ENCODE data around the gene ACLY.

- no peak for TF ChIP-seq CTCF (IDR thresholded peaks at IDR 0.05; ENCODE audit: poor library complexity)
- no peak for TF ChIP-seq EZH2 (IDR thresholded peaks at IDR 0.05; ENCODE audit: borderline replicate concordance)
- no peak for TF ChIP-seq EZH2phosphoT487 (IDR thresholded peaks at IDR 0.05; ENCODE audit: low read depth, severe bottlenecking, unreplicated experiment)
These were observed 13.6 kb downstream of the ACLY start for GRCh38 chr17:41905172-41905571.
